NCI-H2227 (cell line): ENCODE measurements around the gene AIMP2.
"Not testable (repeated sequence)": the region's sequence is repeated elsewhere in the genome, so short reads cannot be mapped to it uniquely, and the experiment has no call there.

Source experiments
- DNase-seq: peaks from one replicate; lab custom pipeline; 2025; ENCODE audit not compliant: unreplicated experiment; lab: John Stamatoyannopoulos, UW

Gene AIMP2

DNA sequence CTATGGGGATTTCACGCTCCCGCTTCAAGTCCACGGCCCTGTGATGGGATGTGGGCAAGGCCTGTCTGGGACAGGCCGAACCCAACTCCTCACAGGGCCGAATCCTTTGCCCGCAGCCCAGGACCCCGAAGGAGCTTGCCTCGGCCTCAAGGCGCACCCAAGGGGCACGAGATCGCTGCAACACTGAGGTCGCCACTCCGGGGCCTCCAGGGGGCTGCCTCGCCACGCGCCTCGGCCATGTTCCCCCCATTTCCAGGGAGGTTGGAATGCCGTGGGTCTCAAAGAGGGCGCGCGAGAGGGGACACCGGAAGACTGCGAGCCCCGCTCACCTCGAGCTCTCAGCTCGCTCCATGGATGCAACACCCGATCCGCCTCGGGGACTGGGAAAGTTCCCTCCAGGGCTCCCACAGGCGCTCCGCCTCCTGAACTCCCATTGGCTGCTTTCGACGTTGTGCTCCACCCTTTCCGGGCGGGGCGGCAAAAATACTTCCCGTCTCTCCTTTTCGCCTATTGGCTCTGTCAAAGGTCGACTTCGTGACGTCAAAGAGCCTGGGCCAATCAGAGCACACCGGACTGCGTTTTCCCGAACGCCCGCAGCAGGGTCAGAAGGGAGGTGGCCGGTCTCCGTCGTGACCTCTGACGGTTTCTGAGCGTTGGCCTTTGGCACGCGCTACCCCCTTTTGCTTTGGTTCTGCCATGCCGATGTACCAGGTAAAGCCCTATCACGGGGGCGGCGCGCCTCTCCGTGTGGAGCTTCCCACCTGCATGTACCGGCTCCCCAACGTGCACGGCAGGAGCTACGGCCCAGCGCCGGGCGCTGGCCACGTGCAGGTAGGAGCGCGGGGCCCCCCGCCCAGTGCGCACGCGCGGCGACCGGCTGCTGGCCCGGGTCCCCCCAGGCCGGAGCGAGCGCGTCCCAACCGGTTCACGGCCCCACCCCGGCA lies at the start of gene AIMP2, which contains the start of gene PMS2:
Gene AIMP2 (plus strand): TSS at position 605 of the 944 bp plus-strand sequence. CDS start 92 bp downstream, at position 697.
Gene PMS2 (minus strand): TSS at position 382 of the 944 bp plus-strand sequence. CDS start 30 bp downstream, at position 352.
- peak; percentile 98 for DNase-seq

DNA sequence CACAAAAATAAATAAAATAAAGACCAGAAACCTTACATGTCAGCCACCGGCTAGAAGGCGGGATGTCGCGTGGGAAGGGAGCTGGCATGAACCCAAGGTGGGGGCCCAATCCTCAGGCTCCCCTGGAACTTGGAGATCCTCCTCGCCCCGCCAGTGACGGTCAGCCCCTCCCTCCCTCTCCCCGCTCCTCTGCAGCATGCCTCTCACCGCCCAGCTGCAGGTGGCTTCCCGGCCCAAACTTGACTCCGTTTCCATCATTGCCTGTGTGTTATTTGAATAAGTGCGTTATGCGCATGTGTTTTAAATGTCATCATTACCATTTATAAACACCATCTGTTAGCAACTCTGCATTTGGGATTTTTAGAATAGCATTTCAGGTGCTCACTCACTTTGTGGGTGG lies 45.9 kb upstream of the AIMP2 start:
- DNase-seq: not testable (repeated sequence)

DNA sequence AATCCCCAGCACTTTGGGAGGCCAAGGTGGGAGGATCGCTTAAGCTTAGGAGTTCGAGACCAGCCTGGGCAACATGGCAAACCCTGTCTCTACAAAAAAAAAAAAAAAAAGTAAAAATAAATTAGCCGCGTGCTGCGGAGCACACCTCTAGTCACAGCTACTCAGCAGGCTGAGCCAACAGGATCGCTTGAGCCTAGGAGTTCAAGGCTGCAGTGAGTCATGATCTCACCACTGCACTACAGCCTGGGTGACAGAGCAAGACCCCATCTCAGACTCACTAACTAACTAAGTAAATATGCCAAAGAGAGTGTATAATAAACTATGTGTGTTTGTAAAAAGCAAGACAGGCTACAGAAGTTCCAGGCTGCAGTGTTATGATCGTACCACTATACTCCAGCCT lies 45.3 kb upstream of the AIMP2 start:
- DNase-seq: not testable (repeated sequence)

DNA sequence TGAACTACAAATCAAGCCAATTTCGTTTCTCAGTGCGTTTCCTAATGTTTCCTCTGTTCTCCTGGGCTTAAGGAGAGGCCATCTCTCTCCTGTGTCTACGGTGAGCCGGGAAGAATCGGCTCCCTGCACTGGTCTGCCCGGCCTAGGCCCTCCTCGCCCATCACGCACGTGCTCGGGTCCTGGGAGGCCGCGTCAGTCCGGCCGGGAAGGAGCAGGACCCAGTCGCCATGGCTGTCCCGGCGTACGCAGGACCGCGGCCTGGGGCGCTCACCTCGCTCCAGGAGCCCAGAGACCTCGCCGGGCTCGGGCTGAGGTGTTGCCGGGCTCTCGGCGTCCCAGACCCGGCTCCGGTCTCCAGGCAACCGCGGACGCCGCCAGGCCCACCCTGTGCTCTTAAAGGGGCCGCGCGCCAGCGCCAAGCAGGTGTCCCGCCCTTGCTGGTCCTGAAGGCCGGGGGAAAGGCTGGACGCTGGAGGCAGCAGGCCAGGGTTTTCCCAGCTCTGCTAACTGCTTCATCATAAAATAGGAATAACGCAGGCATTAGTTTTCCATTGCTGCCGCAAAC lies 38.6 kb upstream of the AIMP2 start, which contains the start of gene RSPH10B:
Gene RSPH10B (minus strand): TSS at position 343 of the 565 bp plus-strand sequence. CDS start 3,573 bp downstream, outside the sequence.
- not testable (repeated sequence) for DNase-seq

DNA sequence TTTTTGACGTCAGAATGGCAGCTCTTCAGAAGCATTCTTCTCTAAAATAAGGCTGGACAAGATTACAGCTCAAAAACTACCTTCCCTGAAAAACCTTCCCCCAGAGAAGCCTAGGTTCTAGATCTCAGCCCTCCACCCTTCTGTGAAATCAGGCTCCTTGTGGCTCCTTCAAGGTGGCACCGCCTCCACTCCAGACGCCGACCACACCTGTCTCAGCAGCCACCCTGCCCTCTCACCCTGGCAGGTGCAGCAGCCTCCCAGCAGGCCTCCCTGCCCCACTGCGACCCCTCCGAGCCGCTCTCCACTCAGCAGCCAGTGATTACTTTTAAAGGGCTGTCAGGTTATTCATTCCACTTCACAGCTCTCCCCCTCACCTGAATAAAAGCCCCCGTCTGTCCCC lies 35.5 kb upstream of the AIMP2 start:
- DNase-seq: not testable (repeated sequence)

DNA sequence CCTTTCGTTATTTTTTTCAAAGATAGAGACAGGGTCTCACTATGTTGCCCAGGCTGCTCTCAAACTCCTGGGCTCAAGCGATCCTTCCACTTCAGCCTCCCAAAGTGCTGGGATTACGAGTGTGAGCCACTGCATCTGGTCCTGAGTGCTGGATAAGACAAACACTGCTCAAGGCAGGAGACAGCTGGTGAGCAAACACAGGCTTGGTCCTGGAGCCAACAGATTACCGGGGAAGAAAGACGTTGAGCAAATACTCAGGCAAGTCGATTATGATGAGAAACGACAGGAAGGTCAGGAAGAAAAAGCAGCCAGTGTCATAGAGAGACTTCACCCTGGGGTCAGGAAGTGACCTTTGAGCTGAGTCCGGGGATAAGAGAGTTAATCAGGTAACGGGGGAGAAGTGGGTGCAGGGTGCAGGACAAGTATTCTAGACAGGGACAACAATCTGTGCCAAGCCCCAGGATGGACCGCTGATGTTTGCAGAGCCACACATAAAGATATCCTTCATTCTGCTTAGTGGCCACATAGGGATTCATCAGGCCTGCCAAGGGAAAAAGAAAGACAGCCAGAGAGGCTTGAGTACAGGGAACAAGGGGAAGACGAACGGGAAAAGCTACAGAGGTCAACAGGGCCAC lies 29.3 kb upstream of the AIMP2 start:
- DNase-seq: not testable (repeated sequence)

DNA sequence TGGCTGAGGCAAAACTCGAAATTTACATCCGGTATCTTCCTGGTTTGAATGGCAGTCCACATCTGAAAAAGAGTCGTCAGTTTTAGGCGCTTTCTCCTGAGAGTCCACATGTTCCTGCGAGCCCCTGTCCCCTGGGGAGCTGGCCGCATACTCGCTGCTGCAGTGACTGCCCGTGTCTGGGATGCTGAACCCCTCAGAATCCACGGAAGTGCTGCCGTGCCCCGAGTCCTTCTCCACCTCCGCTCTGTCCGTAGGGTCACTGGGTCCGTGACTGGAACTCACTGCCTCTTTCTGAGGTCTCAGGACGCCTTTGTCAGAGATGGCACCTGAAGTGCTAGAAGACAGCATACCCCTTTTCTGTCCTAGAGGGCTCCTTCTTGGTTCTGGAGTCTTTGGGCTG lies 22.0 kb upstream of the AIMP2 start:
- not testable (repeated sequence) for DNase-seq

DNA sequence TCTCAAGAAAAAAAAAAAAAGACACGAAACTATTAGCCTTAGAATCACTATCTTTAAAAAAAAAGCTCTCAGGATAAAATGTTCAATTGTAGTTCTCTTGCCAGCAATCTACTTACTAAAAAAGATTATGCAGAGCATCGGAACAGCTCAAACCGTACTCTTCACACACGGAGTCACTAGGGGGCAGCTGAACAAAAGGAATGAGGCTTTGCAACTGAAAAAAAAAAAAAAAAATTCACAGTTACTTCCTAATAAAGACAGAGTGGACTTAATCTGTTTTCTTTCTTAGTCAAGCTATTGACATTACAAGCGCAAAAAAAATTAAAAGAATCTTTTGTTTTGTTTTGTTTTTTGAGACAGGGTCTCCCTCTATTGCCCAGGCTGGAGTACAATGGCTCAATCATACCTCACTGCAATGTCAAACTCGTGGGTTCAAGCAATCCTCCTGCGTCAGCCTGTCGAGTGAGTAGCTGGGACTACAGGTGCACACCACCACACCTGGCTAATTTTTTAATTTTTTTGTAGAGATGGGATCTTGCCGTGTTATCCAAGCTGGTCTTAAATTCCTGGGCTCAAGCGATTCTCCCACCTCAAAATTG lies 11.8 kb upstream of the AIMP2 start:
- DNase-seq: peak; percentile 57

DNA sequence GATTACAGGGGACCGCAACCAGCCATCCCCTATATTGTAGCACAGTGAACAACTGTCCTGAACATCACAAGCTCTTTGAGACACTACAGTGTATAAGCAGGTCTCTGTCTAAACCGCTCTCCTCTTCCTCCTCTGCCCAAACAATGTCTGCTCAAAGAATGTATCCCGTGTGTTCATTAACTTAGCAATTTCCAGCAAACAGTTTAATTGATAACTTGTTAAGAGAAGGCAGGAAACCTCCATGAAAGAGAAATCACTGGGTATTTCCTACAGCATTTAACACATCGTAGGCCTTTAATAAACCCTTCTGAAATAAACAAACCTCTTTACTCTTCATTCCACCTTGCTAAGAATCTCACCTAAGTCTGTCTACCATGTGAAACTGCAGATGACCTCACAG lies 1.7 kb upstream of the AIMP2 start:
- DNase-seq: no peak

DNA sequence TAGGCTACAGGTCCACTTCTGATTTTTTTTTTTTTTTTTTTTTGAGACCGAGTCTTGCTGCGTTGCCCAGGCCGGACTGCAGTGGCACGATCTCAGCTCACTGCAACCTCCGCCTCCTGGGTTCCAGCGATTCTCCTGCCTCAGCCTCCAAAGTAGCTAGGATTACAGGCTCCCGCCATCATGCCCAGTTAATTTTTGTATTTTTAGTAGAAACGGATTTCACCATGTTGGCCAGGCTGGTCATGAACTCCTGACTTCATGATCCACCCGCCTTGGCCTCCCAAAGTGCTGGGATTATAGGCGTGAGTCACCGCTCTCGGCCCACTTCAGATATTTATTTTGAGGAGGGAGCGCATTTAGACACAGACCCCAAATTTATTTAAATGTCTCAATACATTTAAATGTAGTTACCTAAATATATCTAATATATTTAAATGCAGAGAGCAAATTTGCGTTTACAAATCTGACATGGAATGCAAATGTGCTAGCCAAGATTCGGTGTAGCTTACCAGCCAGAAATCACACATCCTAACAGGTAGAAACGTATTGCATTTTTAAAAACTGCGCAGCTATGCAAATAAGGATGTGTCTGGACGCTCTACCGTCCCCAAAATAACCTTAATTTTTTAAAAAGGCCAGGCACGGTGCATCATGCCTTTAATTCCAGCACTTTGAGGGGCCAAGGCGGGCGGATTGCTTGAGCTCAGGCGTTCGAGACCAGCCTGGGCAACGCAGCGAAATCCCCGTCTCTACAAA lies 1.1 kb upstream of the AIMP2 start:
- DNase-seq: not testable (repeated sequence)

DNA sequence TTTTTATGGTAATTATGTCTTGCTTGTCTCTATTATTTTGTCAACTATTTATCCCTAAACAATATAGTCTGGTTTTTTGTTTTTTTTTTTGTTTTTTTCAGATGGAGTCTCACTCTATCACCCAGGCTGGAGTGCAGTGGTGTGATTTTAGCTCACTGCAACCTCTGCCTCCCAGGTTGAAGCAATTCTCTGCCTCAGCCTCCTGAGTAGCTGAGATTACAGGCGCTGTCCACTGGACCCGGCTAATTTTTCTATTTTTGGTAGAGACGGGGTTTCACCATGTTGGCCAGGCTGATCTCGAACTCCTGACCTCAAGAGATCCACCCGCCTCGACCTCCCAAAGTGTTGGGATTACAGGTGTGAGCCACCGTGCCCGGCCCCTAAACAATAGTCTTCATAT lies 1.3 kb downstream of the AIMP2 start:
- not testable (repeated sequence) for DNase-seq

DNA sequence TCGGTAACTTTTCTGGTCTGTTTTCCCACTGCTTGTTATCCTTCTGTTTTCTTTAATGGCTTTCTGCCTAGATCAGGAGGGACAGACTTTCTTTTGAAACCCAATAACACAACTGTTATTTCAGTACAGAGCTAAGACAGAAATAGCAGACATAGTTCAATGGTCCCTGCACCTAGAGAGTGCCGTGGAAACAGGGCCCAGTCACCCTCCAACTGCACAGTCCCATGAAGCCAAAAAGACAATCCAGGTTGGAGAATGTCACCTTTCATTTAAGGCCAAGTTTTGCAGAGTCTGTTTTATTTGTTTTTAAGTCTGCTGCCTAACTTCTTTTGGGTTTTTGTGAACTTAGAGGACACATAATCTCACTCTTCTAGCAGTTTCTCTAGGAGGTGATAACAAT lies 2.5 kb downstream of the AIMP2 start:
- DNase-seq: no peak

DNA sequence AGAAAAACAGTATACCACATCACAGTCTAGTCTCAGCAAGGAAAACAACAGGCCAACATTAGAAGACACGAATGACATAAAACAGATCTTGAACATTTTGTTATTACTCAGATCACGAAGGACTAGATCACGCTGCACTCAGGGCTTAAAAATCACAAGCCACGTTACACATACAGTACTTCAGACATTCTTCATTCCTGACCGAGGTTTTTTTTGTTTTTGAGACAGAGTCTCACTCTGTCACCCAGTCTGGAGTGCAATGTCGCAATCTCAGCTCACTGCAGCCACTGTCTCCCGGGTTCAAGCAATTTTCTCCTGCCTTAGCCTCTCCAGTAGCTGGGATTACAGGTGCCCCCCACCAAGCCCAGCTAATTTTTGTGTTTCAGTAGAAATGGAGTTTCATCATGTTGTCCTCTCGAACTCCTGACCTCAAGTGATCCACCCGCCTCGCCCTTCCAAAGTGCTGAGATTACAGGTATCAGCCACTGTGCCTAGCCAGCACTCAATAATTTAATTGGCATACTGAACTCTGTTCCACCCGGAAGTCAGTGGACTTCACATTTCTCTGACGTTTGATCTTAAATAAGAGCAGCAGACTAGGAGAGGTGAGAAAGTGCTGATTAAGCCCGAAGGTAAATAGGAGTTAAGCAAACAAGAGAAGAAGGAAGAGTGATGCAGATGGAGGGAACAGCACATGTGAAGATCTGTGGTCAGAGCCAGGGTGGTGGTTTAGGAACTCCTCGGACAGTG lies 3.5 kb downstream of the AIMP2 start:
- DNase-seq: no peak

DNA sequence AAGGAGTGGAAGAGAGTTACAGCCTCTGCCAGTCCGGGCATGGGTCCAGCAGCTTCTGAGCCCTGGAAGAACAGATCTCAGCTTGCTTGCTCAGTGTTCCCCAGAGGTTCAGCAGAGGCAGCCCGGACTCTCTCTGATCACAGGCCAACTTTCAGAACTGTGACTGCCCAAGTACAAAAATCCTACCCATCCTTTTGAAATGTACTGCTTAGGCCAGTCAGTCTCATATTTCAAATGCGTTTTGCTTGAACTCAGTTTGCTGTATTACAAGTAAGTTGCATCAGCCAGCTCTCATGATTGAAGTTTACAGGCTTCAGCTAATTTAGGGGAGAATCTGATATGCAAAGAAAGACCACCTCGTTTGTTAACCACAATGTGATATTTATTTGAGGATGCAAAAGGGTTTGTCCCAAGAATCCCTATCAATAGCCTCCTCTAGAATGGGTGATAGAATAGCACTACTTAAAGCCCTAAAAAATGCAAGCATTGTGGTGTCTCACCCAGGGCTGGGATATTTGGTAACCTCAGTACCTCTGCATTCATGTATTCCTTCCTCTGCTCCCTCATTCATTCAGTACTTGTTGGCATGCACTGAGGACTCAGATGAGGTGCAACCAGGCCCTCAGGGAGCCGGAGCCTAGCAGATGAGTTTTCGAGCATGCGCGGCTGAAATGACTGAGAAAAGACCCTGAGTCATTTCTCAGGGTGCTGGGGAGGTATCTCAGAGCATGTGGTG lies 7.0 kb downstream of the AIMP2 start:
- no peak for DNase-seq

DNA sequence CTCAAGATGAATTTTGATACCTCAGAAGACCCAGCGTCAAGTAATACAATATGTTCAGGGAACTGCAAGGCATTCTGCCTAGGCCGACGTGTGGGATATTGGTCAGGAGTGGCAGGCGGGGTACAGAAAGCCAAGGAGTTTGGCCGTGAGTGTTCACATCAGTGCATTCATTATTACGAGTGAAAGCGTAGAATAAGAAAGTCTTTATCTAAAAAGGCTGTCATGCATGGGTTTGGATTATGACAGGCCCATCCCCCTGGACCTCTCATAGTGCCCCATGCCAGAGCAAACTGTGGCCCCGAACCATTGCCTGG lies 7.5 kb downstream of the AIMP2 start:
- no peak for DNase-seq

DNA sequence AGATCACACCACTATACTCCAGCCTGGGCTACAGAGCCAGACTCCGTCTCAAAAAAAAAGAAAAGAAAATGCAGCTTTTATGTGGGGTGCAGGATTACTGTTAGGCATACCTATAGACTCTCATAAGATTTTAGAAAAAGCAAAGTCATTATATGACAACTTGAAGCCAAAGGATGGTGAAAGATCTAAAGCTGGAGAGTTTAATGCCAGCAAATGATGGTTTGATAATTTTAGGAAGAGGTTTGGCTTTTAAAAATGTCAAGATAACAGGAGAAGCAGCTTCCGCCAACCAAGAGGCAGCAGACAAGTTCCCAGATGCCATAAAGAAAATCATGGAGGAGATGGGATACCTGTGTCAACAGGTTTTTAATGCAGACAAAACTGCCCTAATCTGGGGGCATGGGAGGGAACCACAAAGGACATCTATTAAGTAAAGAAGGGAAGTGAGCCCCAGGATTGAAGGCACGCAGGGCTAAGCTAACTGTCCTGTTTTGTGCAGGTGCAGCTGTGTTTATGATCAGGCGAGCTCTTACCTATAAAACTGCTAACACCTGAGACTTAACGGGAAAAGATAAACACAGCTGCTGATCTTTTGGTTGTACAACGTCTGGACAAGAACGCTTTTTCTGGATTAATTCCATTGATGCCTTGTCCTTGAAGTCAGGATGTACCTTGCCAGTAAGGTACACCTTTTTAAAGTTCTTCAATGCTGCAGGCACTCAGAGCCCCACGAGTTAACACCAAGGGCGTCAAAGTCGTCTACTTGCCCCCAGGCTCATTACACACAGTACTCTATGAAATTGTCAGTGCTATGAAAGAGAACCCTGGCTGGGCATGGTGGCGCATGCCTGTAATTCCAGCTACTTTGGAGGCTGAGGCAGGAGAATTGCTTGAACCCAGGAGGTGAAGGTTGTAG lies 11.6 kb downstream of the AIMP2 start:
- no peak for DNase-seq

DNA sequence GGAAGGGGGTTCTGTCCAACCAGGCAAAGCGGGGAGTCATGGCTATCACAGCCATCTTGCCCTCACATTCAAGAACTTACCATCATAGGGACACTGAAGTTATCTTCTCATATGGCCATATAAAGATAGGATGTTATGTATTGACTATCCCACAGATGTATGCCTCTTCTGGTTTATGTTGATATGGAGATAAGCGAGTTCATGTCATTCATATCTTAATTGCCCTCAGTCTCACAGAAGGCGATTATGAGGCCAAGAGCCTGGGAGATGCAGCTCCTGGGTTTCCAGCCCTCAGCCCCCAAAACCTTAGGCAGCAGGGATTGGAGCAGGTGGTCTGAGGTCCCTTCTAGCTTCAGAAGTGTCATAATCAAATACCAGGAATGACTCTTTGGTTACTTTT lies 13.6 kb downstream of the AIMP2 start:
- DNase-seq: no peak

DNA sequence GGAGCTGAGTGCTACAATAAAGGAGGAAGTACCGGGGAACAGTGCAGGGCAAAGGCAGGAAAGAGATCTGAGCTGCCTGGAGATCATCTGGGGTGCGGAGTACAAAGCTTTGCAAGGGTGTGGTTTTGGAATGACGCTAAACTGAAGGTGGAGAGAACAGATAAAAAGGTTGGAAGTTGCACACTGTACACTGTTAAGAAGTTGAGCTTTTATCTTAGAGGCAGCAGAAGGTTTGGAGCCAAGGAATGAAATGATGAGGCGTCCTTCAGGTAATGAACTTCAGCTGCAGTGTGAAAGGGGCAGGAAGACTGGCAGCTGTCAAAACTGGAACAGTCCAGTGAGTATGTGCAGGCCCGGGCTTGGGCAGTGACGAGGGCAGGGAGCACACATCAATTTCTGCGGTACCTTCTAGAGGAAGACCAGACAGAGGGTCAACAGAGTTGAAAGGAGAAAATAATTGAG lies 14.9 kb downstream of the AIMP2 start:
- no peak for DNase-seq
